Ishikawa (cell line): ENCODE data around the gene ASPA.

Source experiments
- CEBPB ChIP-seq: IDR thresholded peaks from 2 replicates; pipeline ENCODE4 v1.6.1; 2012
- CREB1 ChIP-seq: IDR thresholded peaks from 2 replicates; pipeline ENCODE4 v1.6.1; 2012; ENCODE audit warnings: low read depth
- EP300 ChIP-seq: IDR thresholded peaks from 2 replicates; pipeline ENCODE4 v1.6.1; 2012; ENCODE audit warnings: borderline replicate concordance
- MAX ChIP-seq: IDR thresholded peaks from 2 replicates; pipeline ENCODE4 v1.6.1; 2012
- NFIC ChIP-seq: IDR thresholded peaks from 2 replicates; pipeline ENCODE4 v1.6.1; 2012
- REST ChIP-seq: IDR thresholded peaks from 2 replicates; pipeline ENCODE4 v1.6.1; 2012; ENCODE audit warnings: low read depth, mild to moderate bottlenecking
- TAF1 ChIP-seq: IDR thresholded peaks from 2 replicates; pipeline ENCODE4 v1.6.1; 2012; ENCODE audit warnings: low read depth, mild to moderate bottlenecking
- TCF12 ChIP-seq: IDR thresholded peaks from 2 replicates; pipeline ENCODE4 v1.6.1; 2012; ENCODE audit warnings: low read depth
- TEAD4 ChIP-seq: IDR thresholded peaks from 2 replicates; pipeline ENCODE4 v1.6.1; 2012
- YY1 ChIP-seq: IDR thresholded peaks from 2 replicates; pipeline ENCODE4 v1.6.1; 2012; ENCODE audit warnings: low read depth

GRCh38 chr17:3475812-3476610 lies at the start of gene ASPA:
- TF ChIP-seq REST (no peak), NFIC (no peak), TCF12 (no peak), YY1 (no peak), MAX (no peak), CEBPB (no peak), TEAD4 (no peak), EP300 (no peak), TAF1 (no peak), CREB1 (no peak)
